Gastrocnemius medialis (tissue), 4 donors: ENCODE data around the gene METTL16. TPM values are rescaled to one million over a fixed set of nuclear protein-coding genes. Genes with fewer than 3 reads are reported as not detected.

Experiments
- ATAC-seq, 2 donors: fragments of 150-250 bp; one replicate each; pipeline ENCODE4 v1.9.1; 2016
- DNase-seq, 2 donors: peaks; one replicate each; pipeline ENCODE4 v3.0.0-alpha.2; 2019
- H3K27ac ChIP-seq, 4 donors: fragments of 200-600 bp; sonication (generic); 1 replicate in 1 of 4; 2 replicates in 3 of 4; pipeline ENCODE4 v1.5.1; 2016 to 2018; ENCODE audit warnings: mild to moderate bottlenecking in 2 of 4, moderate library complexity in 1 of 4
- H3K27me3 ChIP-seq, 3 donors: fragments of 200-600 bp; sonication (generic) in 2 of 3; 1 replicate in 1 of 3; 2 replicates in 2 of 3; pipeline versions ENCODE4 v1.5.1 to v1.6.0; 2016 to 2019; ENCODE audit warnings: mild to moderate bottlenecking in 1 of 3, moderate library complexity in 1 of 3
- H3K36me3 ChIP-seq, 2 donors: fragments of 200-600 bp; sonication (generic) in 1 of 2; one replicate each; pipeline ENCODE4 v1.5.1; 2017 to 2018
- H3K4me1 ChIP-seq, 2 donors: fragments of 200-600 bp; sonication (generic) in 1 of 2; one replicate each; pipeline ENCODE4 v1.5.1; 2016 to 2017; ENCODE audit warnings: mild to moderate bottlenecking in 2 of 2
- H3K4me3 ChIP-seq, 4 donors: fragments of 200-600 bp; sonication (generic) in 3 of 4; 1 replicate in 1 of 4; 2 replicates in 3 of 4; pipeline ENCODE4 v1.5.1; 2016 to 2019; ENCODE audit warnings: mild to moderate bottlenecking in 2 of 4
- H3K9me3 ChIP-seq, 3 donors: fragments of 200-600 bp; sonication (generic) in 2 of 3; 1 replicate in 1 of 3; 2 replicates in 2 of 3; pipeline ENCODE4 v1.5.1; 2016 to 2019
- POLR2A ChIP-seq, 2 donors: fragments of 450-650 bp; IDR thresholded peaks; one replicate each; pipeline ENCODE4 v1.6.1; 2017; ENCODE audit warnings: antibody characterized with exemption in 2 of 2, mild to moderate bottlenecking in 2 of 2, moderate library complexity in 2 of 2
- in situ Hi-C, 4 donors: fragments of 200-750 bp; cut with MboI; loops; one replicate each; pipeline versions ENCODE4 v1.15.0 to v1.8.0; 2017; ENCODE audit warnings: low sequenced_read_pairs in 4 of 4
- intact Hi-C: fragments of 100-400 bp; cut with DNase I; formaldehyde crosslinking; loops from one replicate; pipeline ENCODE4 v1.15.1; 2023; ENCODE audit warnings: low total_unique reads
- total RNA-seq, 4 donors: library from RNA; depleted of rRNA; stranded (reverse); fragments of >200 nt; gene quantifications; one replicate each; pipeline versions ENCODE4 v1.1.0 to v1.2.3, GENCODE V29; 2016
- TF ChIP-seq, protein P1 (sequence below), 5 experiments: fragments of 450-650 bp in 3 of 5; fragments of 200-600 bp in 2 of 5; sonication (generic) in 2 of 5; IDR thresholded peaks in 4 of 5; conservative IDR thresholded peaks in 1 of 5; 1 replicate in 4 of 5; 2 replicates in 1 of 5; pipeline ENCODE4 v1.5.1; 2016 to 2019; ENCODE audit warnings: antibody characterized with exemption in 5 of 5, mild to moderate bottlenecking in 3 of 5, moderate library complexity in 3 of 5

Gene METTL16
- total RNA-seq, 4 donors from 2014 or later = 18.2 to 59.7 (median 25.4) TPM

GRCh38 chr17:2466931-2467330 lies 44.8 kb downstream of the METTL16 start:
- no peaks in the 10 kb centered on the region for H3K9me3 ChIP-seq
- no peak for TF ChIP-seq POLR2A (IDR thresholded peaks at IDR 0.05)
- TF ChIP-seq, protein P1, sequence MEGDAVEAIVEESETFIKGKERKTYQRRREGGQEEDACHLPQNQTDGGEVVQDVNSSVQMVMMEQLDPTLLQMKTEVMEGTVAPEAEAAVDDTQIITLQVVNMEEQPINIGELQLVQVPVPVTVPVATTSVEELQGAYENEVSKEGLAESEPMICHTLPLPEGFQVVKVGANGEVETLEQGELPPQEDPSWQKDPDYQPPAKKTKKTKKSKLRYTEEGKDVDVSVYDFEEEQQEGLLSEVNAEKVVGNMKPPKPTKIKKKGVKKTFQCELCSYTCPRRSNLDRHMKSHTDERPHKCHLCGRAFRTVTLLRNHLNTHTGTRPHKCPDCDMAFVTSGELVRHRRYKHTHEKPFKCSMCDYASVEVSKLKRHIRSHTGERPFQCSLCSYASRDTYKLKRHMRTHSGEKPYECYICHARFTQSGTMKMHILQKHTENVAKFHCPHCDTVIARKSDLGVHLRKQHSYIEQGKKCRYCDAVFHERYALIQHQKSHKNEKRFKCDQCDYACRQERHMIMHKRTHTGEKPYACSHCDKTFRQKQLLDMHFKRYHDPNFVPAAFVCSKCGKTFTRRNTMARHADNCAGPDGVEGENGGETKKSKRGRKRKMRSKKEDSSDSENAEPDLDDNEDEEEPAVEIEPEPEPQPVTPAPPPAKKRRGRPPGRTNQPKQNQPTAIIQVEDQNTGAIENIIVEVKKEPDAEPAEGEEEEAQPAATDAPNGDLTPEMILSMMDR (IDR thresholded peaks at IDR 0.05 in 4 of 5, conservative IDR thresholded peaks at IDR 0.05 in 1 of 5) = no peak
- no peaks in the 10 kb centered on the region for H3K27me3 ChIP-seq
- in situ Hi-C loops (no loop called here), intact Hi-C loops (no loop called here)
- no peak overlapping the region for H3K4me3 ChIP-seq
- H3K36me3 ChIP-seq = peaks cover 0 to 65% of the 10 kb centered on the region in 2 donors
- no peaks in the 10 kb centered on the region for H3K4me1 ChIP-seq
- DNase-seq = no peak
- no peak overlapping the region for H3K27ac ChIP-seq
- no peak for ATAC-seq

DNA sequence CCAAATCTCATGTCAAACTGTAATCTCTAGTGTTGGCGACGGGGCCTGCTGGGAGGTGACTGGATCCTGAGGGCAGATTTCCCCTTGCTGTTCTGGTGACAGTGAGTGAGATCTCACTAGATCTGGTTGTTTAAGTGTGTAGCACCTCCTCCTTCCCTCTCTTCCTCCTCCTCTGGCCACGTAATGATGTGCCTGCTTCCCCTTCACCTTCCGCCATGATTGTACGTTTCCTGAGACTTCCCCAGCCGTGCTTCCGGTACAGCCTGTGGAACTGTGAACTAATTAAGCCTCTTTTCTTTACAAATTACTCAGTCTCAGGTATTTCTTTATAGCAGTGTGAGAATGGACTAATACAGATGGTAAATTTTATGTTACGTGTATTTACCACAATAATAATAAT lies 49.2 kb downstream of the METTL16 start:
- ATAC-seq (no peak), DNase-seq (no peak)
- Histone ChIP-seq H3K4me3 (no peak overlapping the region), H3K27me3 (no peaks in the 10 kb centered on the region), H3K27ac (no peak overlapping the region), H3K36me3 (peaks cover 0 to 57% of the 10 kb centered on the region in 2 donors), H3K4me1 (no peaks in the 10 kb centered on the region), H3K9me3 (no peaks in the 10 kb centered on the region)
- TF ChIP-seq, protein P1 (IDR thresholded peaks at IDR 0.05 in 4 of 5, conservative IDR thresholded peaks at IDR 0.05 in 1 of 5) = no peak
- no peak for TF ChIP-seq POLR2A (IDR thresholded peaks at IDR 0.05)
- intact Hi-C loops = no loop called here
- in situ Hi-C loops = no loop called here

- peaks cover 0 to 51% of the 10 kb centered on the region in 2 donors for H3K36me3 ChIP-seq
- no peaks in the 10 kb centered on the region for H3K27me3 ChIP-seq
- no peak overlapping the region for H3K27ac ChIP-seq
- TF ChIP-seq, protein P1 (IDR thresholded peaks at IDR 0.05 in 4 of 5, conservative IDR thresholded peaks at IDR 0.05 in 1 of 5) = no peak
- TF ChIP-seq POLR2A (IDR thresholded peaks at IDR 0.05) = no peak
- H3K4me1 ChIP-seq = no peaks in the 10 kb centered on the region
- H3K9me3 ChIP-seq = no peaks in the 10 kb centered on the region
- H3K4me3 ChIP-seq = no peak overlapping the region
- intact Hi-C loops = no loop called here
- in situ Hi-C loops = no loop called here
- DNase-seq (no peak), ATAC-seq (no peak)
These were observed 51.8 kb downstream of the METTL16 start for GRCh38 chr17:2459917-2460271.

DNA sequence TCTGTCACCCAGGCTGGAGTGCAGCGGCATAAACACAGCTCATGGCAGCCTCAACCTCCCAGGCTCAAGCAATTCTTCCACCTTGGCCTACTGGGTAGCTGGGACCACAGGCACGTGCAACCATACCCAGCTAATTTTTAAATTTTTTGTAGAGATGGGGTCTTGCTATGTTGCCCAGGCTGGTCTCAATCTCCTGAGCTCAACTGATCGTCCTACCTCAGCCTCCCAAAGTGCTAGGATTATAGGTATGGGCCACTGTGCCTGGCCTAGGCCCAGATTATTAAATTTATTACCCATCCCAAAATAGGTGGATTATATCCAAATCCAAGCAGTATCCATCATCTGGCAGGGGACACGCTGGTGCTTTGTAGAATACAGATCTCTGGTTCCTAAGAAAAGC lies 53.8 kb downstream of the METTL16 start:
- TF ChIP-seq, protein P1 (IDR thresholded peaks at IDR 0.05 in 4 of 5, conservative IDR thresholded peaks at IDR 0.05 in 1 of 5) = no peak
- no peak for TF ChIP-seq POLR2A (IDR thresholded peaks at IDR 0.05)
- ATAC-seq (no peak), DNase-seq (no peak)
- no peak overlapping the region for H3K27ac ChIP-seq
- no peak overlapping the region for H3K4me3 ChIP-seq
- in situ Hi-C loops = no loop called here
- intact Hi-C loops = no loop called here
- H3K27me3 ChIP-seq = no peaks in the 10 kb centered on the region
- H3K9me3 ChIP-seq = no peaks in the 10 kb centered on the region
- peaks cover 0 to 31% of the 10 kb centered on the region in 2 donors for H3K36me3 ChIP-seq
- no peaks in the 10 kb centered on the region for H3K4me1 ChIP-seq

GRCh38 chr17:2456475-2456874 lies 55.2 kb downstream of the METTL16 start:
- Histone ChIP-seq H3K4me1 (no peaks in the 10 kb centered on the region), H3K36me3 (peaks cover 0 to 17% of the 10 kb centered on the region in 2 donors), H3K27me3 (no peaks in the 10 kb centered on the region), H3K27ac (no peak overlapping the region), H3K4me3 (no peak overlapping the region), H3K9me3 (no peaks in the 10 kb centered on the region)
- TF ChIP-seq, protein P1 (IDR thresholded peaks at IDR 0.05 in 4 of 5, conservative IDR thresholded peaks at IDR 0.05 in 1 of 5) = no peak
- no peak for TF ChIP-seq POLR2A (IDR thresholded peaks at IDR 0.05)
- ATAC-seq = no peak
- no peak for DNase-seq
- intact Hi-C loops = no loop called here
- in situ Hi-C loops = no loop called here
